Peyer's patch (tissue), 4 donors: ENCODE data around the gene ANKRD50.

Experiments used
- POLR2A ChIP-seq, 2 donors: fragments of 450-650 bp; IDR thresholded peaks; one replicate each; pipeline ENCODE4 v1.5.1; 2017; ENCODE audit warnings: antibody characterized with exemption in 2 of 2, mild to moderate bottlenecking in 2 of 2, moderate library complexity in 2 of 2
- TF ChIP-seq, protein P1 (sequence below), 6 experiments: fragments of 450-650 bp in 4 of 6; fragments of 200-600 bp in 2 of 6; sonication (generic) in 1 of 6; IDR thresholded peaks; one replicate each; pipeline ENCODE4 v1.5.1; 2017 to 2019; ENCODE audit warnings: antibody characterized with exemption in 6 of 6, mild to moderate bottlenecking in 3 of 6, moderate library complexity in 1 of 6

DNA sequence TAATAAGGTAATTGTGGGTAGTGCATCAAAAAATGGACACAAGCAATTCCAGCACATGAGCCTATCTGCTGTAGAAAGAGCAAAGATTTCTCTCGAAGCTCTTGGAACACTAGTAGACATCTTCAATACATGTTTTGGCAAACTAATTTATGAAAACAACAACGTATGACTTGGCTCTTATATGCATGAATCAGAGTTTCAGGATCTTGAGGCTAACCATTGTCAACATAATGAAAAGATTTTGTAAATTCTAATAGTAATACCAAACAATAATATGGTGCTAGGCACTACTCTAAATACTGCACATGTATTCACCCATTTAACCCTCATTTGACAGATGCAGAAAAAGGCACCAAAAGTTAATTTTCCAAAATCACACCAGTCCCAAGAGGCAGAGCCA, 25.1 kb upstream of the ANKRD50 start:
- no peak for TF ChIP-seq POLR2A (IDR thresholded peaks at IDR 0.05)
- TF ChIP-seq, protein P1, sequence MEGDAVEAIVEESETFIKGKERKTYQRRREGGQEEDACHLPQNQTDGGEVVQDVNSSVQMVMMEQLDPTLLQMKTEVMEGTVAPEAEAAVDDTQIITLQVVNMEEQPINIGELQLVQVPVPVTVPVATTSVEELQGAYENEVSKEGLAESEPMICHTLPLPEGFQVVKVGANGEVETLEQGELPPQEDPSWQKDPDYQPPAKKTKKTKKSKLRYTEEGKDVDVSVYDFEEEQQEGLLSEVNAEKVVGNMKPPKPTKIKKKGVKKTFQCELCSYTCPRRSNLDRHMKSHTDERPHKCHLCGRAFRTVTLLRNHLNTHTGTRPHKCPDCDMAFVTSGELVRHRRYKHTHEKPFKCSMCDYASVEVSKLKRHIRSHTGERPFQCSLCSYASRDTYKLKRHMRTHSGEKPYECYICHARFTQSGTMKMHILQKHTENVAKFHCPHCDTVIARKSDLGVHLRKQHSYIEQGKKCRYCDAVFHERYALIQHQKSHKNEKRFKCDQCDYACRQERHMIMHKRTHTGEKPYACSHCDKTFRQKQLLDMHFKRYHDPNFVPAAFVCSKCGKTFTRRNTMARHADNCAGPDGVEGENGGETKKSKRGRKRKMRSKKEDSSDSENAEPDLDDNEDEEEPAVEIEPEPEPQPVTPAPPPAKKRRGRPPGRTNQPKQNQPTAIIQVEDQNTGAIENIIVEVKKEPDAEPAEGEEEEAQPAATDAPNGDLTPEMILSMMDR (IDR thresholded peaks at IDR 0.05) = no peak
